ENCODE data around the gene KLHL42.

KLHL42 gene

DNA sequence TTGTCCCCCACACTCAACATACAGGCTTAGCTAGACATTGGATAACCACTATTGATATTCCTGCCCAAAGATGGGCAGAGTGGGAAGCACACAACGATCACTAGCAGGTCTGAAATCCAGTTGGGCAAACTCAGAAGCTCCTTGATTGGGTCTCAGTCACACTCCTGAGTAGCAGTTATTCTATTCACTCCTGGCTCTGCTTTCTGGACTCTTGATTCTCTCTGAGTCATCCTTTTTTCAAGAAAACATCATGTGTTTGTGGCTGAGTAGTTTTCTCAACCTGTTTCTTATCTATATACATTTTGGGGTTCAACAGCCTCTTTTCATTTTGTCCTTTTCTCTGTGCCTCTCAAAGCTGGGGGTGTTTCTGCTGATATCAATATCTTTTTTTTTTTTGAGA lies 46.0 kb downstream of the KLHL42 start:
- Histone ChIP-seq H3K36me3 (no peaks in the 10 kb centered on the region), H3K27me3 (no peaks in the 10 kb centered on the region), H3K4me3 (no peak overlapping the region), H3K9me3 (no peaks in the 10 kb centered on the region), H3K27ac (no peak overlapping the region), H3K4me1 (peaks cover 0 to 4% (median 1%) of the 10 kb centered on the region in 4 donors)
- intact Hi-C loops (cut with DNase I; ENCODE audit: low total_unique reads), result no loop called here
- TF ChIP-seq, protein P1, sequence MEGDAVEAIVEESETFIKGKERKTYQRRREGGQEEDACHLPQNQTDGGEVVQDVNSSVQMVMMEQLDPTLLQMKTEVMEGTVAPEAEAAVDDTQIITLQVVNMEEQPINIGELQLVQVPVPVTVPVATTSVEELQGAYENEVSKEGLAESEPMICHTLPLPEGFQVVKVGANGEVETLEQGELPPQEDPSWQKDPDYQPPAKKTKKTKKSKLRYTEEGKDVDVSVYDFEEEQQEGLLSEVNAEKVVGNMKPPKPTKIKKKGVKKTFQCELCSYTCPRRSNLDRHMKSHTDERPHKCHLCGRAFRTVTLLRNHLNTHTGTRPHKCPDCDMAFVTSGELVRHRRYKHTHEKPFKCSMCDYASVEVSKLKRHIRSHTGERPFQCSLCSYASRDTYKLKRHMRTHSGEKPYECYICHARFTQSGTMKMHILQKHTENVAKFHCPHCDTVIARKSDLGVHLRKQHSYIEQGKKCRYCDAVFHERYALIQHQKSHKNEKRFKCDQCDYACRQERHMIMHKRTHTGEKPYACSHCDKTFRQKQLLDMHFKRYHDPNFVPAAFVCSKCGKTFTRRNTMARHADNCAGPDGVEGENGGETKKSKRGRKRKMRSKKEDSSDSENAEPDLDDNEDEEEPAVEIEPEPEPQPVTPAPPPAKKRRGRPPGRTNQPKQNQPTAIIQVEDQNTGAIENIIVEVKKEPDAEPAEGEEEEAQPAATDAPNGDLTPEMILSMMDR (IDR thresholded peaks at IDR 0.05), result no peak
- no peak for DNase-seq

DNA sequence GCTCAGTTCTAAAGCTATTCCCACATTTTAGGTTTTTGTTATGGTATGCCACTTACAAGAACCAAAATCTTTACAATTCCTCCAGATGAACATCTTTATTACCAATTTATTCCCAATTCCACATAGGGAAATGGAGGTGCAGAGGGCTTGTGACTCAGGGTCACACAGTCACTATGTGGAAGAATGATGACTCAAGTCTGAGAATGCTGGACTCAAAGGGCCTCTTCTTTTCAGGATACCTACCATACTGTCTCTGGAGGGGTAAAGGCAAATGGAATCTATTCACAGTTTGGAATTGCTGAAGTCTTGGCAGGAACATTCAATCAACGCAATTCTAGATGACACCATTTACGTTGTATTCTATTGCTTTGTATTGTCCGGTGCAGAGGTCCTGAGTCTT lies 48.2 kb downstream of the KLHL42 start:
- H3K27me3 ChIP-seq, result no peaks in the 10 kb centered on the region
- H3K4me1 ChIP-seq, result no peaks in the 10 kb centered on the region
- DNase-seq, result no peak
- no peak overlapping the region for H3K4me3 ChIP-seq
- intact Hi-C loops (cut with DNase I; ENCODE audit: low total_unique reads), result no loop called here
- no peaks in the 10 kb centered on the region for H3K9me3 ChIP-seq
- H3K27ac ChIP-seq, result no peak overlapping the region
- no peaks in the 10 kb centered on the region for H3K36me3 ChIP-seq
- TF ChIP-seq, protein P1 (IDR thresholded peaks at IDR 0.05), result no peak

DNA sequence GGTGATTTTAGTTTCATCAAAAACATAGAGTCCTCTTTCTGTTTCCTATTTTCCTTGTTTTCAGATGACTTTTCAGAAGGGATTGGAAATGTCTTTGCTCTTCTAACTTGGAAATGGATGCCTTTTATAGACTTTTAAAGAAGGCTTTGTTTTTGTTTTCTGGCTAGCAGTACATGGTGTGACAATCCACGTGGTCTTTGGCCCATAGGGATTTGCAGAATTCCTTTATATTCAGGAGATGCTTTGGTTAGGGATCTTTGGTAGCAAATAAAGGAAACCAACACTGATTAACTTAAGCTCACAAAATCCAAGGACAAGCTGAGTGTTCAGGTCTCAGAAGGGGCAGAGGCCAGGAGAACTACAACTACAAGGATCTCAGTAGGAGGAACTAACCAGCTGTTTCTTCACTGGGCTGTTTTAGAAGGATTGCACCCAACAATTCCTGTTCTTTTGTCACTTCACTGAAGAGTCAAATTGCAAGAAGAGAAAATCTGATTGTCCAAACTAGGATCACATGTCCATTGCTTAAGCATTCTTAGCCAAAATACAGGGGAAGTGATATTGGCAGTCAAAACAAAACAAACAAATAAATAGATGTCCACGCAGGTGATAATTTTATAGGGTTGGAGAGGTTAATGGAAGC lies 58.6 kb downstream of the KLHL42 start:
- intact Hi-C loops (cut with DNase I; ENCODE audit: low total_unique reads), result no loop called here
- no peaks in the 10 kb centered on the region for H3K27me3 ChIP-seq
- no peaks in the 10 kb centered on the region for H3K36me3 ChIP-seq
- no peak for DNase-seq
- no peak overlapping the region for H3K27ac ChIP-seq
- H3K4me1 ChIP-seq, result peaks cover 0 to 6% (median 0%) of the 10 kb centered on the region in 4 donors
- TF ChIP-seq, protein P1 (IDR thresholded peaks at IDR 0.05), result no peak
- H3K4me3 ChIP-seq, result no peak overlapping the region
- no peaks in the 10 kb centered on the region for H3K9me3 ChIP-seq

DNA sequence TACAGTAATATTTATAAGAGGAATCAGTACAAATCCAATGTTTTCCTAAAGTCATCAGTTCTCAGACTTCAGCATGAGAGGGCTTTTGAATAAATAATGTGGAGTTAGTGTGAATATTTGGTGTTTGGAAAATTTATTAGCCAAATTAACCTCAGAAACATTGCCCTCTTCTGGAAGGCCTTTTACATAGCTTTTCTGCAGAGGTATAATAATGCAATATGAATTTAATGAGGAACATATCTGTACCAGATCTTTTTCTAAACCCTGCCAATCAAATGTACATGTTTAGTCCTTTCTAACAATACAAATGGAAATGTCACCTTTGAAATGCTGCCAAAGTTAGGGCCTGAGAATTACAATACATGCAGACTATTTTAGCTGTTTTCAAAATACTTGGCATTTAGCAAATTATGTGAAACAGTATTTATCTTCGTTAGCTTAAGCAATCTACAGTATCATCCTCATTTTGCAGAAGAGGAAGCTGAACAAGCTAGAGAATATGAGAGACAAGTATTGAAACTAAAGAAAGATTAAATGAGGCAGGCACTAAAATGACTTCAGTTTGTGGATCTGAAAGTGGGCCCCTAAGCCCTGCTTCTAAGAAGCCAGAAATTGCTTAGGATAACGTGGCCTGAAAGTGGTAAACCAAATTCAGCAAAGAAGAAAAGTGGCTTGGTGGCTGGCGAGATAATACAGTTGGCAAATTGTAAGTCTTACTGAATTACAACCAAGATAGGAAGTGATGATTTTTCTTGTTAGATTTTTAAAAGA lies 60.4 kb downstream of the KLHL42 start:
- no peak overlapping the region for H3K27ac ChIP-seq
- intact Hi-C loops (cut with DNase I; ENCODE audit: low total_unique reads), result no loop called here
- TF ChIP-seq, protein P1 (IDR thresholded peaks at IDR 0.05), result no peak

DNA sequence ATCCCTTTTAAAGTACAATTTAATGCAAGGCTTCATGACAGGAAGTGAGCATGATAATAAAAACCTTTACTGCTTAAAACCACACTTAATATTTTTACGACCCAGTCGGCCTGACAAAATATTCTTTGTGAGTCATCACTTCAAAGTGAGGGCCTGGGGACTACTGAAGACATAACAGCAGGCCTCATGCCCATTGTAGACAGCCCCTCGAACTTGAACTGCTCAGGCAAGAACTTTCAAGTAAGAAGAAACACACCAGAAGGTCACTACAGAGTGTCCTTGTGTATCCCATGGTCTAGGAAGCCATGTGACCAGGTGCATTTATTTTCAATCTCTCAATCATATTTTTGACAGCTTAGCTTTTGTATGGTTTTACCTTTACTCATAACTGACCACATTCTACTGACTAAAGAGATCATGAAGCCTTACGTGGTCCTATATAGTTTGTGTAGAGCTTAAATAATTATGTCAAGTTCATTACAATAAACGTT lies 61.4 kb downstream of the KLHL42 start:
- Histone ChIP-seq H3K9me3 (no peaks in the 10 kb centered on the region), H3K4me3 (no peak overlapping the region), H3K27ac (no peak overlapping the region), H3K36me3 (no peaks in the 10 kb centered on the region), H3K4me1 (peaks cover 0 to 6% (median 2%) of the 10 kb centered on the region in 4 donors), H3K27me3 (no peaks in the 10 kb centered on the region)
- no peak for DNase-seq
- TF ChIP-seq, protein P1 (IDR thresholded peaks at IDR 0.05), result no peak
- intact Hi-C loops (cut with DNase I; ENCODE audit: low total_unique reads), result no loop called here

More for the DNA sequence above, 60.4 kb downstream of the KLHL42 start:
- Histone ChIP-seq H3K9me3 (no peaks in the 10 kb centered on the region), H3K4me1 (peaks cover 0 to 6% (median 2%) of the 10 kb centered on the region in 4 donors), H3K36me3 (no peaks in the 10 kb centered on the region), H3K4me3 (no peak overlapping the region), H3K27me3 (no peaks in the 10 kb centered on the region)
- DNase-seq, result no peak

All from tibial artery (tissue), 4 donors.